Mesenchymal stem cell (in vitro differentiated cells and primary cell): ENCODE results near the gene EIF4H.

ENCODE experiments used
- DNase-seq: peaks from one replicate; pipeline ENCODE4 v3.0.0-alpha.2; 2013
- H2AFZ ChIP-seq: one replicate; pipeline ENCODE4 v1.6.1; 2013; ENCODE audit warnings: low read depth, mild to moderate bottlenecking, control low read depth, inconsistent platforms, low read length, moderate library complexity
- H2AK5ac ChIP-seq: 2 replicates; pipeline ENCODE4 v1.6.1; 2013; ENCODE audit warnings: low read length, moderate library complexity, mild to moderate bottlenecking, inconsistent platforms; ENCODE audit not compliant: severe bottlenecking
- H2BK120ac ChIP-seq: one replicate; pipeline ENCODE4 v1.6.1; 2013; ENCODE audit warnings: low read depth, mild to moderate bottlenecking, inconsistent platforms, low read length, moderate library complexity
- H2BK12ac ChIP-seq, 2 experiments: one replicate each; pipeline ENCODE4 v1.6.1; 2013; ENCODE audit warnings: inconsistent platforms in 2 of 2, low read length in 2 of 2, mild to moderate bottlenecking in 2 of 2, moderate library complexity in 2 of 2, control low read depth in 1 of 2
- H2BK15ac ChIP-seq: one replicate; pipeline ENCODE4 v1.6.1; 2013; ENCODE audit warnings: mild to moderate bottlenecking, low read depth, inconsistent platforms; ENCODE audit not compliant: poor library complexity, severe bottlenecking
- H2BK5ac ChIP-seq: 2 replicates; pipeline ENCODE4 v1.6.1; 2013; ENCODE audit warnings: low read depth, mild to moderate bottlenecking, low read length, control low read depth, inconsistent platforms; ENCODE audit not compliant: poor library complexity, severe bottlenecking
- H3K14ac ChIP-seq, 2 experiments: one replicate each; pipeline ENCODE4 v1.6.1; 2013; ENCODE audit warnings: inconsistent platforms in 2 of 2, low read length in 2 of 2, control low read depth in 1 of 2, mild to moderate bottlenecking in 1 of 2, moderate library complexity in 1 of 2
- H3K18ac ChIP-seq, 2 experiments: one replicate each; pipeline ENCODE4 v1.6.1; 2013; ENCODE audit warnings: inconsistent platforms in 2 of 2, low read length in 2 of 2, control low read depth in 1 of 2, low read depth in 1 of 2, mild to moderate bottlenecking in 1 of 2
- H3K23ac ChIP-seq, 2 experiments: one replicate each; pipeline ENCODE4 v1.6.1; 2013; ENCODE audit warnings: inconsistent platforms in 2 of 2, low read length in 2 of 2, mild to moderate bottlenecking in 2 of 2, moderate library complexity in 2 of 2, control low read depth in 1 of 2
- H3K27ac ChIP-seq: 2 replicates; pipeline ENCODE4 v1.5.1; 2013; ENCODE audit warnings: mild to moderate bottlenecking, moderate library complexity, low read length, control low read depth, inconsistent platforms; ENCODE audit not compliant: poor library complexity, severe bottlenecking
- H3K27me3 ChIP-seq, 2 experiments: 2 replicates each; pipeline versions ENCODE4 v1.6.1 to v1.7.0; 2013; ENCODE audit warnings: low read length in 2 of 2, mild to moderate bottlenecking in 2 of 2, moderate library complexity in 2 of 2, control low read depth in 1 of 2, inconsistent platforms in 1 of 2; ENCODE audit not compliant: control insufficient read depth in 1 of 2, insufficient read depth in 1 of 2
- H3K36me3 ChIP-seq, 2 experiments: 2 replicates each; pipeline versions ENCODE4 v1.6.1 to v1.7.0; 2013; ENCODE audit warnings: low read length in 2 of 2, control low read depth in 1 of 2, inconsistent platforms in 1 of 2, low read depth in 1 of 2, mild to moderate bottlenecking in 1 of 2; ENCODE audit not compliant: insufficient read depth in 2 of 2, control insufficient read depth in 1 of 2
- H3K4ac ChIP-seq, 2 experiments: one replicate each; pipeline ENCODE4 v1.6.1; 2013; ENCODE audit warnings: inconsistent platforms in 2 of 2, low read length in 2 of 2, mild to moderate bottlenecking in 2 of 2, moderate library complexity in 2 of 2, control low read depth in 1 of 2, low read depth in 1 of 2
- H3K4me1 ChIP-seq: 2 replicates; pipeline ENCODE4 v1.6.1; 2013; ENCODE audit warnings: low read depth, low read length, control low read depth; ENCODE audit not compliant: control insufficient read depth, insufficient read depth
- H3K4me2 ChIP-seq: 2 replicates; pipeline ENCODE4 v1.6.1; 2013; ENCODE audit warnings: low read length, mild to moderate bottlenecking, inconsistent platforms; ENCODE audit not compliant: poor library complexity, severe bottlenecking
- H3K4me3 ChIP-seq, 2 experiments: 2 replicates each; pipeline versions ENCODE4 v1.5.1 to v1.7.0; 2013; ENCODE audit warnings: low read length in 2 of 2, mild to moderate bottlenecking in 2 of 2, control low read depth in 1 of 2, low read depth in 1 of 2; ENCODE audit not compliant: insufficient read depth in 1 of 2
- H3K79me1 ChIP-seq: replicated peaks from 2 replicates; pipeline ENCODE4 v1.6.1; 2013; ENCODE audit warnings: mild to moderate bottlenecking, control low read depth, low read length, inconsistent platforms; ENCODE audit not compliant: poor library complexity, severe bottlenecking
- H3K9ac ChIP-seq: 2 replicates; pipeline ENCODE4 v1.7.0; 2013; ENCODE audit warnings: mild to moderate bottlenecking, low read length, moderate library complexity
- H3K9me3 ChIP-seq: 2 replicates; pipeline ENCODE4 v1.7.0; 2013; ENCODE audit warnings: mild to moderate bottlenecking, low read length; ENCODE audit not compliant: control insufficient read depth
- H4K8ac ChIP-seq: one replicate; pipeline ENCODE4 v1.6.1; 2013; ENCODE audit warnings: inconsistent platforms, mild to moderate bottlenecking, low read length, moderate library complexity
- H4K91ac ChIP-seq: one replicate; pipeline ENCODE4 v1.6.1; 2013; ENCODE audit warnings: mild to moderate bottlenecking, low read length, inconsistent platforms
- WGBS: methylation state at CpG from one replicate; pipeline ENCODE4 v1.1.7; 2013; ENCODE audit warnings: mixed read lengths; 5-methylcytosine and 5-hydroxymethylcytosine counted together

The EIF4H gene

GRCh38 chr7:74179935-74180604, 5.9 kb downstream of the EIF4H start:
- H2BK15ac ChIP-seq: no peak overlapping the region
- peaks cover 15% of the 10 kb centered on the region for H3K4me1 ChIP-seq
- WGBS: 79% methylated on average over 2 of the region's 3 CpGs

GRCh38 chr7:74180866-74181265, 6.7 kb downstream of the EIF4H start:
- Histone ChIP-seq H3K4me1 (peaks cover 15% of the 10 kb centered on the region), H2BK120ac (no peak overlapping the region), H3K4me2 (no peak overlapping the region), H3K9ac (no peak overlapping the region), H3K27ac (no peak overlapping the region), H2AK5ac (no peak overlapping the region), H3K79me1 (no peaks in the 10 kb centered on the region), H4K91ac (no peak overlapping the region), H3K18ac (no peak overlapping the region), H3K27me3 (no peaks in the 10 kb centered on the region), H3K4ac (peak overlapping the region in 1 of 2 experiments; percentile 6), H3K9me3 (no peaks in the 10 kb centered on the region), H3K14ac (no peak overlapping the region), H4K8ac (no peak overlapping the region), H2BK5ac (no peak overlapping the region), H3K23ac (no peak overlapping the region), H2BK12ac (no peak overlapping the region), H2BK15ac (no peak overlapping the region), H3K36me3 (peaks cover 23 to 51% of the 10 kb centered on the region in 2 experiments), H2AFZ (no peak overlapping the region), H3K4me3 (no peak overlapping the region)
- no CpG with 5 or more reads among the region's 1 CpG for WGBS
- no peak for DNase-seq

More at GRCh38 chr7:74179935-74180604, 5.9 kb downstream of the EIF4H start:
- H2BK12ac ChIP-seq: no peak overlapping the region
- H3K36me3 ChIP-seq: peaks cover 23 to 51% of the 10 kb centered on the region in 2 experiments
- no peak overlapping the region for H3K4me3 ChIP-seq
- no peak overlapping the region for H3K4ac ChIP-seq
- no peak overlapping the region for H4K91ac ChIP-seq
- no peak overlapping the region for H3K4me2 ChIP-seq
- no peak overlapping the region for H3K18ac ChIP-seq
- no peak overlapping the region for H3K14ac ChIP-seq
- H2BK120ac ChIP-seq: no peak overlapping the region
- H3K79me1 ChIP-seq: no peaks in the 10 kb centered on the region
- no peak overlapping the region for H2AFZ ChIP-seq
- H4K8ac ChIP-seq: no peak overlapping the region
- H3K27ac ChIP-seq: no peak overlapping the region
- no peak overlapping the region for H2BK5ac ChIP-seq
- no peak overlapping the region for H3K9ac ChIP-seq
- H3K27me3 ChIP-seq: no peaks in the 10 kb centered on the region
- no peak for DNase-seq
- no peak overlapping the region for H2AK5ac ChIP-seq
- no peaks in the 10 kb centered on the region for H3K9me3 ChIP-seq
- H3K23ac ChIP-seq: no peak overlapping the region

DNA sequence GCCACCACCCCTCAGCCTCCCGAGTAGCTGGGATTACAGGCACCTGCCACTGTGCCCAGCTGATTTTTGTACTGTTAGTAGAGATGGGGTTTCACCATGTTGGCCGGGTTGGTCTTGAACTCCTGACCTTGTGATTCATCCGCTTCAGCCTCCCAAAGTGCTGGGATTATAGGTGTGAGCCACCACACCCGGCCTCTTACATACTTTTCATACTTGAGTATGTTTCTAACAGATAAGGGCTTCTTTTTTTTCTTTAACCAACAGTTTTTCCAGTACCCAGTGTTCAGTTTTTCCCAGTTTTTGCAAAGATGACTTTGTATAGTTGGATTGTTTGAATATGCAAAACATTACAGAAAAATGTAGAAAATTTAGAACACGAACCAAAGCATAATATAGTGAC, 7.7 kb downstream of the EIF4H start:
- Histone ChIP-seq H3K14ac (no peak overlapping the region), H3K4me3 (no peak overlapping the region), H3K9ac (no peak overlapping the region), H3K27ac (no peak overlapping the region), H4K91ac (no peak overlapping the region), H3K27me3 (no peaks in the 10 kb centered on the region), H2BK5ac (no peak overlapping the region), H3K79me1 (no peaks in the 10 kb centered on the region), H2BK15ac (no peak overlapping the region), H2AFZ (no peak overlapping the region), H3K4ac (no peak overlapping the region), H3K9me3 (no peaks in the 10 kb centered on the region), H3K36me3 (peaks cover 23 to 47% of the 10 kb centered on the region in 2 experiments), H2BK12ac (no peak overlapping the region), H3K23ac (no peak overlapping the region), H4K8ac (no peak overlapping the region), H2BK120ac (no peak overlapping the region), H3K4me2 (no peak overlapping the region), H3K4me1 (peaks cover 15% of the 10 kb centered on the region), H3K18ac (no peak overlapping the region), H2AK5ac (no peak overlapping the region)
- DNase-seq: no peak
- WGBS: 100% methylated on average over 1 of the region's 5 CpGs

DNA sequence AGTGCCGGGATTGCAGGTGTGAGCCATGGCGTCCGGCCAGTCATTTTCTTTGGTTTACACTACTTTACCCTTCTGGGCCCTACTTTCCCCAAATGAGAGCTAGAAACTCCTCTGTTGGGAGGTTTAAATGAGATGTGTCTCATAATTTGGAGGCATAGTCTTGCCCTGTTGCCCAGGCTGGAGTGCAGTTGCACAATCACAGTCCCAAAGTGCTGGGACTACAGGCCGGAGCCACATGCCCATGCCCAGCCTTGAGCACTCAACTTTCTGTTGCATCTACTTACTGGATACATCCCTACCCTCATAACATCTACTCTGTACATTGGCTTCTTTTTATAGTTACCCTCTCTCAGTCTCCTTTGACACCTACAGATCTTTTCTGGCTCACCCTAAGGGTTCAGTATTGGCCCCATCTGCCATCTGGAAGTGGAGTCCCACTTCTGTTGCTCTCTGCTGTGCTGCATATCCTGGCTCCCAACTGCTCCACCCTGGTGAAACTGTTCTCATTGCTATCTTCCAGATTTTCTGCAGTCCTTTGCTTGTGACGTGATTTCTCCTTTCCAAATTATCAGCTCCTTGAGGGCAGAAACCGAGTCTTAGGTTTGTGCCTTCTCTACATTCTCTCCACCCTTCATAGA, 8.4 kb downstream of the EIF4H start:
- Histone ChIP-seq H3K23ac (peak overlapping the region in 1 of 2 experiments; percentile 1), H4K8ac (no peak overlapping the region), H2BK5ac (no peak overlapping the region), H2AK5ac (no peak overlapping the region), H3K9me3 (no peaks in the 10 kb centered on the region), H3K14ac (no peak overlapping the region), H2BK12ac (no peak overlapping the region), H3K18ac (no peak overlapping the region), H3K27ac (no peak overlapping the region), H3K4me3 (no peak overlapping the region), H4K91ac (no peak overlapping the region), H3K79me1 (no peaks in the 10 kb centered on the region), H3K9ac (no peak overlapping the region), H3K4ac (no peak overlapping the region), H3K4me2 (no peak overlapping the region), H3K4me1 (peaks cover 17% of the 10 kb centered on the region), H2BK15ac (no peak overlapping the region), H3K27me3 (no peaks in the 10 kb centered on the region), H2BK120ac (no peak overlapping the region), H2AFZ (no peak overlapping the region), H3K36me3 (peaks cover 30 to 44% of the 10 kb centered on the region in 2 experiments)
- no peak for DNase-seq
- 94% methylated on average over 3 of the region's 6 CpGs for WGBS
